PC-3 (cell line): ENCODE data around the gene ENG.

Experiments
- CTCF ChIP-seq: fragments of 300-600 bp; sonication (generic); conservative IDR thresholded peaks from 2 replicates; pipeline ENCODE4 v1.5.1; 2017; ENCODE audit warnings: antibody characterized with exemption, low read depth, mild to moderate bottlenecking, low read length
- EZH2 ChIP-seq: fragments of 300-600 bp; sonication (generic); IDR thresholded peaks from one replicate; pipeline ENCODE4 v1.6.1; 2017; ENCODE audit warnings: antibody characterized with exemption, mild to moderate bottlenecking, low read length; ENCODE audit not compliant: unreplicated experiment

GRCh38 chr9:127846443-127847177 lies 7.8 kb downstream of the ENG start:
- TF ChIP-seq CTCF (no peak), EZH2 (no peak)
